OCI-LY1 (cell line): ENCODE measurements around the gene RBM20.

Experiments used
- H2AFZ ChIP-seq: fragments of 200-600 bp; sonication (generic), shearing (Covaris generic); 2 replicates; pipeline ENCODE4 v1.6.0; 2014; ENCODE audit warnings: antibody characterized with exemption, mild to moderate bottlenecking, low read length
- H3F3A ChIP-seq: fragments of 200-600 bp; sonication (generic), shearing (Covaris generic); 2 replicates; pipeline ENCODE4 v1.6.0; 2014; ENCODE audit warnings: mild to moderate bottlenecking, antibody characterized with exemption, low read length, moderate library complexity; ENCODE audit not compliant: insufficient read depth
- H3K27ac ChIP-seq: fragments of 200-600 bp; sonication (generic); 2 replicates; pipeline ENCODE4 v1.5.1; 2014; ENCODE audit warnings: low read length, mixed run types, mild to moderate bottlenecking, low read depth; ENCODE audit not compliant: poor library complexity, severe bottlenecking
- H3K27me3 ChIP-seq: fragments of 200-600 bp; sonication (generic); 2 replicates; pipeline ENCODE4 v1.6.0; 2014; ENCODE audit warnings: antibody characterized with exemption, mild to moderate bottlenecking, low read length, moderate library complexity; ENCODE audit not compliant: insufficient read depth
- H3K36me3 ChIP-seq: fragments of 200-600 bp; sonication (generic); 2 replicates; pipeline ENCODE4 v1.6.1; 2014; ENCODE audit warnings: mild to moderate bottlenecking, antibody characterized with exemption, low read length, moderate library complexity, mixed read lengths; ENCODE audit not compliant: insufficient read depth
- H3K4me1 ChIP-seq: fragments of 200-600 bp; sonication (generic); 2 replicates; pipeline ENCODE4 v1.5.1; 2014; ENCODE audit warnings: mild to moderate bottlenecking, low read length, moderate library complexity; ENCODE audit not compliant: insufficient read depth, severe bottlenecking
- H3K4me2 ChIP-seq: fragments of 200-600 bp; sonication (generic), shearing (Covaris generic); 2 replicates; pipeline ENCODE4 v1.6.1; 2014; ENCODE audit warnings: low read length
- H3K4me3 ChIP-seq: fragments of 200-600 bp; sonication (generic); 2 replicates; pipeline ENCODE4 v1.5.1; 2014; ENCODE audit warnings: low read length, low read depth, mild to moderate bottlenecking, mixed read lengths; ENCODE audit not compliant: poor library complexity, severe bottlenecking
- H3K79me2 ChIP-seq: fragments of 200-600 bp; shearing (Covaris generic); 2 replicates; pipeline ENCODE4 v1.6.1; 2016; ENCODE audit warnings: mixed run types, low read length, mixed read lengths; ENCODE audit not compliant: insufficient read depth
- H3K9ac ChIP-seq: fragments of 200-600 bp; sonication (generic), shearing (Covaris generic); 2 replicates; pipeline ENCODE4 v1.6.1; 2014; ENCODE audit warnings: mild to moderate bottlenecking, low read length, mixed read lengths
- H3K9me2 ChIP-seq: fragments of 200-600 bp; sonication (generic), shearing (Covaris generic); 2 replicates; pipeline ENCODE4 v1.6.1; 2014; ENCODE audit warnings: low read depth, mild to moderate bottlenecking, low read length, mixed read lengths
- H3K9me3 ChIP-seq: fragments of 200-600 bp; shearing (Covaris generic); 2 replicates; pipeline ENCODE4 v1.6.1; 2014; ENCODE audit warnings: low read length, mixed read lengths
- H4K20me1 ChIP-seq: fragments of 200-600 bp; sonication (generic), shearing (Covaris generic); 2 replicates; pipeline ENCODE4 v1.6.0; 2016; ENCODE audit warnings: mild to moderate bottlenecking, low read length; ENCODE audit not compliant: insufficient read depth
- EZH2 ChIP-seq: fragments of 200-600 bp; sonication (generic), shearing (Covaris generic); IDR thresholded peaks from 2 replicates; pipeline ENCODE4 v1.8.0; 2017; ENCODE audit warnings: borderline replicate concordance, mixed run types, mild to moderate bottlenecking, antibody characterized with exemption, low read length, moderate library complexity, mixed read lengths
- TF ChIP-seq, protein P1 (sequence below): fragments of 200-600 bp; sonication (generic), shearing (Covaris generic); IDR thresholded peaks from 2 replicates; pipeline ENCODE4 v1.5.1; 2017; ENCODE audit warnings: mild to moderate bottlenecking, antibody characterized with exemption, low read length, moderate library complexity, mixed read lengths

The RBM20 gene

GRCh38 chr10:110708776-110709443 is 64.8 kb downstream of the RBM20 start:
- H3K27ac ChIP-seq: no peak overlapping the region
- no peaks in the 10 kb centered on the region for H4K20me1 ChIP-seq
- no peak overlapping the region for H3K4me2 ChIP-seq
- TF ChIP-seq EZH2: no peak
- TF ChIP-seq, protein P1, sequence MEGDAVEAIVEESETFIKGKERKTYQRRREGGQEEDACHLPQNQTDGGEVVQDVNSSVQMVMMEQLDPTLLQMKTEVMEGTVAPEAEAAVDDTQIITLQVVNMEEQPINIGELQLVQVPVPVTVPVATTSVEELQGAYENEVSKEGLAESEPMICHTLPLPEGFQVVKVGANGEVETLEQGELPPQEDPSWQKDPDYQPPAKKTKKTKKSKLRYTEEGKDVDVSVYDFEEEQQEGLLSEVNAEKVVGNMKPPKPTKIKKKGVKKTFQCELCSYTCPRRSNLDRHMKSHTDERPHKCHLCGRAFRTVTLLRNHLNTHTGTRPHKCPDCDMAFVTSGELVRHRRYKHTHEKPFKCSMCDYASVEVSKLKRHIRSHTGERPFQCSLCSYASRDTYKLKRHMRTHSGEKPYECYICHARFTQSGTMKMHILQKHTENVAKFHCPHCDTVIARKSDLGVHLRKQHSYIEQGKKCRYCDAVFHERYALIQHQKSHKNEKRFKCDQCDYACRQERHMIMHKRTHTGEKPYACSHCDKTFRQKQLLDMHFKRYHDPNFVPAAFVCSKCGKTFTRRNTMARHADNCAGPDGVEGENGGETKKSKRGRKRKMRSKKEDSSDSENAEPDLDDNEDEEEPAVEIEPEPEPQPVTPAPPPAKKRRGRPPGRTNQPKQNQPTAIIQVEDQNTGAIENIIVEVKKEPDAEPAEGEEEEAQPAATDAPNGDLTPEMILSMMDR: no peak
- no peaks in the 10 kb centered on the region for H3K79me2 ChIP-seq
- H3F3A ChIP-seq: no peaks in the 10 kb centered on the region
- no peaks in the 10 kb centered on the region for H3K9me2 ChIP-seq
- H3K27me3 ChIP-seq: no peaks in the 10 kb centered on the region
- no peak overlapping the region for H3K9ac ChIP-seq
- no peak overlapping the region for H2AFZ ChIP-seq
- H3K4me3 ChIP-seq: no peak overlapping the region
- no peaks in the 10 kb centered on the region for H3K36me3 ChIP-seq
- H3K4me1 ChIP-seq: no peaks in the 10 kb centered on the region
- H3K9me3 ChIP-seq: no peaks in the 10 kb centered on the region

- no peaks in the 10 kb centered on the region for H3K36me3 ChIP-seq
Measured at GRCh38 chr10:110709444-110709828, 65.3 kb downstream of the RBM20 start.

DNA sequence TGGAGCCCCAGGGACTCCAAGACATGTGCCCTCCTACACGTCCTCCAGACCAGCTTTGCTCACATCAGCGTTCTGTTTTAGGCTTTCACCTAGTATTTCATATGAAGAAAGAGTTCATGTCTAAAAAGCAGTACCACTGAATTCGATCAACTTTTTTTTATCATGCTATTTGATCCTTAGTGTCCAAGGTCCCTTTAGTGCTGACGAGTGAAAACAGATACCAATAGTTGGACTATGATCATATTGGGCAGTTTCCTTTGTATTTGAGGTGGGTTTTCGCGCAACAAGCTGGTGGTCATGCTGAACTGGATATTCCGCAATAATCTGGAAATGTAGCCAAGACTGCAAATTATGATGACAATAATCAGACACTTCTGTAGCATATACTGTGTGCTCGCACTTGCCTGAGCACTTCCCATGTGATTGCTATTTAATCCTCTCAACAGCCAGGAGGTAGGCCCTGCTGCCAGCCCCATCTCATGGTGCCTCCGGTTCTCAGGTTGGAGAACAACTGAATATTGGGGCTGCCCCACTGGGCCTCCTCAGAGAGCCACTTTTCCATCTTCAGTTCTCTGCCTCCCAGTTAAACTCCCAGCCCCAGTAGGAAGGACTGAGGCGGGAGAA is 65.9 kb downstream of the RBM20 start:
- H3K9me3 ChIP-seq: no peaks in the 10 kb centered on the region
- no peaks in the 10 kb centered on the region for H3K4me1 ChIP-seq
- H3K4me3 ChIP-seq: no peak overlapping the region
- H3K36me3 ChIP-seq: no peaks in the 10 kb centered on the region
- H3K4me2 ChIP-seq: no peak overlapping the region
- TF ChIP-seq EZH2: no peak
- TF ChIP-seq, protein P1: no peak
- H3K9ac ChIP-seq: no peak overlapping the region
- no peaks in the 10 kb centered on the region for H3K79me2 ChIP-seq
- no peak overlapping the region for H2AFZ ChIP-seq
- H4K20me1 ChIP-seq: no peaks in the 10 kb centered on the region
- H3K27me3 ChIP-seq: no peaks in the 10 kb centered on the region
- no peak overlapping the region for H3K27ac ChIP-seq
- H3K9me2 ChIP-seq: no peaks in the 10 kb centered on the region
- no peaks in the 10 kb centered on the region for H3F3A ChIP-seq

More at GRCh38 chr10:110709444-110709828, 65.3 kb downstream of the RBM20 start:
- H4K20me1 ChIP-seq: no peaks in the 10 kb centered on the region
- H3K27ac ChIP-seq: no peak overlapping the region
- no peaks in the 10 kb centered on the region for H3K9me2 ChIP-seq
- no peaks in the 10 kb centered on the region for H3K79me2 ChIP-seq
- H3F3A ChIP-seq: no peaks in the 10 kb centered on the region
- TF ChIP-seq EZH2: no peak
- TF ChIP-seq, protein P1: no peak
- H2AFZ ChIP-seq: no peak overlapping the region
- no peaks in the 10 kb centered on the region for H3K27me3 ChIP-seq
- H3K4me3 ChIP-seq: no peak overlapping the region
- no peaks in the 10 kb centered on the region for H3K4me1 ChIP-seq
- H3K9me3 ChIP-seq: no peaks in the 10 kb centered on the region
- H3K9ac ChIP-seq: no peak overlapping the region
- H3K4me2 ChIP-seq: no peak overlapping the region
